Activated CD4-positive, CD25-positive, alpha-beta regulatory T cell treated with anti-CD3 and anti-CD28 coated beads, Interleukin-2, amount 50 U/mL, for 16 hours (primary cell): ENCODE data around the gene GVQW3.

Source experiments
- DNase-seq: peaks from one replicate; pipeline ENCODE4 v3.0.0-alpha.2; 2020; ENCODE audit warnings: low read depth, low spot score

The GVQW3 gene

GRCh38 chr11:76380977-76381719, at the start of gene GVQW3, which contains the start of gene THAP12:
TSS of gene GVQW3 (plus strand) at chr11:76381323. CDS start at chr11:76381829, 506 bp downstream.
TSS of gene THAP12 (minus strand) at chr11:76381132. CDS start at chr11:76380836, 296 bp downstream.
- peak; percentile 96 for DNase-seq

- DNase-seq = no peak
Observed at GRCh38 chr11:76334826-76335389, 46.2 kb upstream of the GVQW3 start.

DNA sequence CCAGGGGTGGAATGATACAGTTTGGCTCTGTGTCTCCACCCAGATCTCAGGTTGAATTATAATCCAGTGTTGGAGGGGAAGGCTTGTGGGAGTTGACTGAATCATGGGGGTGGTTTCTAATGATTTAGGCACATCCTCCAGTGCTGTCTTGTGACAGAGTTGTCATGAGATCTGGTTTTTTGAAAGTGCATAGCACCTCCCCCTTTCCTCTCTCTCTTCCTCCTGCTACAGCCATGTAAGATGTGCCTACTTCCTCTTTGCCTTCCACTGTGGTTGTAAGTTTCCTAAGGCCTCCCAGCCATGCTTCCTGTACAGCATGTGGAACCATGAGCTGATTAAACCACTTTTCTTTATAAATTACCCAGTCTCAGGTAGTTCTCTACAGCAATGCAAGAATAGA, 45.3 kb upstream of the GVQW3 start:
- no peak for DNase-seq

- no peak for DNase-seq
Observed at GRCh38 chr11:76336597-76336996, 44.5 kb upstream of the GVQW3 start.

DNA sequence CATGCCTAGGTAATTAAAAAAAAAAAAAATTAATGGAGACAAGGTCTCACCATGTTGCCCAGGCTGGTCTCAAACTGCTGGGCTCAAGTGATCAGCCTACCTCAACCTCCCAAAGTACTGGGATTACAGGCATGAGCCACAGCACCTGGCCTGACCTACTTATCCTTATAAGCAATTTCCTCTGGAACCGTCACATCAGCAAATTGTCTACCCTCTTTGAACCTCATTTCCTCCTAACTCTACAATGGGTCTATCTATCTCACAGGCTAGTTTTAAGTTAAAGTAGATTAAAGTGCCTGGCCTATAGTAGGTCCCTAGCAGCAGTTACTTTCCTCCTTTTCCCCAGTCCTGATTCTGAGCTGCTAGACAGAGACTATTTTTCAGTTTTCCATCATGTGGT, 43.7 kb upstream of the GVQW3 start:
- no peak for DNase-seq

- no peak for DNase-seq
Observed at GRCh38 chr11:76337923-76338322, 43.2 kb upstream of the GVQW3 start.

- DNase-seq = no peak
Observed at GRCh38 chr11:76339221-76339620, 41.9 kb upstream of the GVQW3 start.

DNA sequence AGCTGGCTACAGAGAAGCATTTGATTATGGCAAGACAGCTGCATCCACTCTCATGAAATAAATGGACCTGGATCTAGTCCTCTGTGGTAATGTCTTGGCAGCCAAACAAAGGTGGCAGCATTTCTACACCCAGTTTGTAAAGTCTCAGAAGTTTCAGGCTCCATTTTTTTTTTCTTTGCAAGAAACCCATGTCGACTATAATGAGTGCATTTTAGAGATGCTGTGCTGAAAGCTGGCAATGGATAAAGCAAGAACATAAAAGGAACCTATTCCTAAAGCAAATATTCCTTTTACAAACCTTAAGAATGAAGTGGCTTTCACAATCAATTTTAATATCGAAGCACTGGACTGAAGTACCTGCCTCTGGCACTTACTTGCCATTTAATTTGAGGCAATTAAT, 33.7 kb upstream of the GVQW3 start:
- no peak for DNase-seq

- DNase-seq = no peak
Observed at GRCh38 chr11:76348348-76348747, 32.8 kb upstream of the GVQW3 start.

DNA sequence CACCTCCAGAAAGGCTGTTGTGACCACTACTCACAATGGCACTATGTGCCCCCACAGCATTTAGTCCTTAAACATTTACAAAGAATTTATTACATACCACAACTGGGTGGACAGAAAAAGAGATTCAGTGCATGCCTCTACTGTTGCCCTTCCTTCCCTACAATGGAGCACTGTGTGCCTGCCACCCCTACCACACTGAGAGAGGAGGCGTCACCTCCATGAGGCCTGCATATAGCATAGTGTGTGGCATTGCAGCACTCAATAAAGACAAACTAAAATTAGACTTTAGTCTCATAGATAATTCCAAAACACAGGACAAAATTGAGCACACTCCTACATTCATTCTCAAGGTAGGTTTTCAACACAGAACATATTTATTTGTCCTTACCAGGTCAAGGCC, 26.0 kb upstream of the GVQW3 start:
- no peak for DNase-seq

- no peak for DNase-seq
Observed at GRCh38 chr11:76361374-76361773, 19.7 kb upstream of the GVQW3 start.

- DNase-seq = no peak
Observed at GRCh38 chr11:76361776-76362175, 19.3 kb upstream of the GVQW3 start.

DNA sequence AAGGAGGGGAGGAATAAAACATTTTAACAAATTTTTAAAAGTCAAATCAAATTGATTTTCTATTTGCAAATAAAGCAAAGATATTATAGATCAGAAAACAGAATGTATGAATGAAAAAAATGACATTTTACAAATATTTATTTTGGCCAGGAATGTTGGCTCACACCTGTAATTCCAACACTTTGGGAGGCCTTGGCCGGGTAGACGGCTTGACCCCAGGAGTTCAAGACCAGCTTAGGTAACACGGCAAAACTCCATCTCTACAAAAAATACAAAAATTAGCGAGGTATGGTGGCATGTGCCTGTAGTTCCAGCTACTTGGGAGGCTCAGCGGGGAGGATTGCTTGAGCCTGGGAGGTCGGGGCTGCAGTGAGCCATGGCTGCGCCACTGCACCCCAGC, 18.4 kb upstream of the GVQW3 start:
- no peak for DNase-seq

GRCh38 chr11:76365038-76365679, 16.0 kb upstream of the GVQW3 start:
- DNase-seq = no peak

DNA sequence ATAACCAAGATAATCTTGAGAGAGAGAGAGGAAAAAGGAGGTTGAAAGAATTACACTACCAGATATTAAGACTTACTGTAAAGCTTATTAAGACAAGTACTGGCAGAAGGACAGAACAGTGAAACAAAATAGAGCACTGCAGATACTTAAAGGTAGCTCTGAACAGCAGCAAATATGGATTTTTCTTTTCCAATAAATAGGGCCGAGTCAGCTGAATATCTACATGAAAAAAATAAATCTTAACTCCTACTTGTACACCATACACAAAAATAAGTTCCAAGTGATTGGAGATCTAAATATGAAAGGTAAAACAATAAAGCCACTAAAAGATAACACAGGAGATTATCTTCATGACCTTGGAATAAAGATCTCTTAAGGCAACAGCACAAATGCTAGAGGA, 12.6 kb upstream of the GVQW3 start:
- DNase-seq = no peak

- no peak for DNase-seq
Observed at GRCh38 chr11:76369406-76369805, 11.7 kb upstream of the GVQW3 start.

GRCh38 chr11:76371170-76371569, 10.0 kb upstream of the GVQW3 start:
- no peak for DNase-seq

DNA sequence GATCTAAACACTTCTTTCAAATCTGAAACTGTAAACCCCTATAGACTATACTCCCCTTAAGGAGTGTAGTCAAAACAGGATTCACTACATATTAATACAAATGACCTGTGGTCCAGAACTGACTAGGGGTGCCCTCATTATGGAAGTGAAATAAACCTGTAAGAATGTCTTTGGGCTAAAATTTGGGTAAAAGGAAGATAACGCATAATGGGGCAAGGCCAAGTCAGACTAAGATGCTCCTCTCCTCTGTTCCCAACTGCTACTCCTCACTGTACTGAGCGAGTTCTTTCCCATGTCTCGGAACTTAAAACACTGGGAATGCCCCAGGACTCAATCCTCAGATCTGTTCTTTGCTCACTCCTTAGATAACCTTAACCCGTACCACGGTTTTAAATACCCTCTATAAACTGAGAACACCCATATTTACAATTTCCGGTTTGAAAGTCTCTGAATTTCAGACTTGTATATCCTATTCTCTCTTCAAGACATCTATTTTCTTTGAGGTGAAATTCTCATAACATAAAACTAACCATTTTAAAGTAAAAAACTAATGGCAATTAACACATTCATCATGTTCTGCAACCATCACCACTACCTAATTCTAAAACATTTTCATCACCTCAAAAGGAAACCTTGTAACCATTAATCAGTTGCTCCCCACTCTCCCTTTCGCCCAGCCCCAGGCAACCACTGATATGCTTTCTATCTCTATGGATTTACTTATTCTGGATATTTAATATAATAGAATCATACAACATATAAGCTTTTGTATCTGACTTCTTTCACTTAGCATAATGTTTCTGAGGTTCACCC, 4.2 kb upstream of the GVQW3 start:
- no peak for DNase-seq

DNA sequence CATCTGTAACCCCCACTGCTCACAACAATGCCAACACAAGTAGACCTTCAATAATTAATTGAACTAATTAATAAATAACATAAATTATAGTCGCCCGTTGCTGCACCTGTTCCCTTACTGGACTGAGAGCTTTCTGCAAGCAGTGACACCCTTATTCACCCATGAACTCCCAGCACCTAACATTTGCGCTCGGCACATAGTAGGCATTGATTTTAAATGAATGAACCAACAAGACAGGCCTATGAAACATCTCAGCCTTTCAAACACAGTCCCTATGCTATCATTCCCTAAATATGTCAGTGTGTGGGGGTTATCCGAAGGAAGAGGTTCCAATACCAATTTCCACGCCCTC, 1.3 kb upstream of the GVQW3 start:
- DNase-seq = no peak

DNA sequence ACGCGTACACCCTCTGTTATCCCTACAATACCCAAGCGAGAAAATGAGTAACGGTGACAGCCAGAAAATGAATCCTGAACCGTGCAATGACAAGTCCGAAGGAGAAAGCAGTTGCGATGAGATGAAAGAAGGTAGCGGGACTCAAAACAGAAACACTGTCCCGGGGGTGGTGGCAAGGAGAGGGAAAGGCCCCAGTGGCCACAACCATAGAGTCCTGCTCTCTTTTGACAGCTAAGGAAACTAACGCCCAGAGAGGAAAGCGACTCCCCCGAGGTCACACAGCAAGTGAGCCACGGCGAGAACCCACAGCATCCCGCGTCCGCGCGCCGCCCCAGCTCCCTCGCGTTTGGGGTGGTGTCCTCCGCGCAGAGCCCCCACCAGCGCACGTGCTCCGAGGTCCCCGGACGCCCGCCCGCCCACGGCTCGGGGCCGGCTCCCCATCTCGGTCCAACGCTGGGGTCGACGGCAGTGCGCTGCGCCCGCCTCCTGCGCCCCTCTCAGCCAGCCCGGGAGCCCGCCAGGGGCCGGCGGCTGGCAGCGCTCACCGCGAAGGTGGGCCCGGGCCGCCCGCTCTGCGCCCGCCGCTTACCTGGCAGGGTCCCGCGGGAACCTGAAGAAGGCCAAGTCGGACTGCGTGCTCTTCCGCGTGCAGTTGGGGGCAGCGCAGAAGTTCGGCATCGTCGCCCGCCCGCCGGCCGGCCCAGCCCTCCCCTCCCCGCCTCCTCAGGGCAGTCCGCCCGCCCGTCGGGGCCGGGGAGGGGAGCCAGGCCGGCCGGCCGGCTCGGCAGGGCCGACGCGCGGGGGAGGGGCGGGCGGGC, 755 bp upstream of the GVQW3 start:
- DNase-seq = peak; percentile 30

GRCh38 chr11:76382209-76382608, 1.1 kb downstream of the GVQW3 start:
- DNase-seq = no peak
